ENCODE results near the gene CADM1. TPM values are rescaled to one million over a fixed set of nuclear protein-coding genes. Genes with fewer than 3 reads are reported as not detected.
A peak's percentile ranks its signal among the peaks of the same experiment; 100 is the strongest.

The CADM1 gene
- total RNA-seq, 1 experiment from 2014 or later = 534 TPM

DNA sequence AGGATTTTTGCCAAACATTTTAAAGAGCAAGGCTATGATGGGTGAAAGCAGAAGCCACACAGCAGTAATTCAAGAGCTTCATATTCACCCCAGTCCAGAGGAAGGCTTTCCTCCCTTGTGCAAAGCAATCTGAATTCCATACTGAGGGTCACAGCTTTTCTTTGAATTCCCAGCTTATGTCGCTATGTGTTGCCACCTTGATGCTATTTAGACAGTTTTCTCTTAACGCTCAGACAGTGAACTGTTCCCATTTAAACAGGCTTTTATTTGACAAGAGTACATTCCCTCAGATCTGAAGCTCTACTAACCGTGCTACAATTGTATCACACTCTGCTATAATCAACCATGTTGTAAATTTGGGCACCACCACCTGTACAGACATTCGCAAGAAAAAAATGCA is 279.7 kb downstream of the CADM1 start:
- Mint-ChIP-seq H3K27ac (ENCODE audit: unreplicated experiment) (peak overlapping the region; percentile 77), H3K4me3 (ENCODE audit: unreplicated experiment) (no peak overlapping the region), H3K27me3 (ENCODE audit: insufficient read depth, unreplicated experiment) (no peaks in the 10 kb centered on the region), H3K4me1 (ENCODE audit: low read depth, unreplicated experiment) (peaks cover 27% of the 10 kb centered on the region), H3K9me3 (ENCODE audit: unreplicated experiment) (no peaks in the 10 kb centered on the region), H3K36me3 (ENCODE audit: insufficient read depth, unreplicated experiment) (peaks cover 80% of the 10 kb centered on the region)
- CTCF ChIA-PET = interaction anchor here (1.3 kb wide), 1 partner anchor 8 kb away, joined by 7 read pairs; no protein-coding TSS in a partner anchor
- POLR2A ChIA-PET = no interaction called here
- BruUV-seq (replicated peaks) = no TSS peak
- Histone ChIP-seq H3K36me3 (ENCODE audit: control insufficient read depth, insufficient read depth, low read length) (no peaks in the 10 kb centered on the region), H3K4me1 (peaks cover 33% of the 10 kb centered on the region), H3K4me3 (ENCODE audit: low read depth, low read length) (no peak overlapping the region), H3K9me3 (no peaks in the 10 kb centered on the region), H3K27me3 (replicated peaks; ENCODE audit: control insufficient read depth, insufficient read depth, low read length) (no peaks in the 10 kb centered on the region)
- TF ChIP-seq, protein P1, sequence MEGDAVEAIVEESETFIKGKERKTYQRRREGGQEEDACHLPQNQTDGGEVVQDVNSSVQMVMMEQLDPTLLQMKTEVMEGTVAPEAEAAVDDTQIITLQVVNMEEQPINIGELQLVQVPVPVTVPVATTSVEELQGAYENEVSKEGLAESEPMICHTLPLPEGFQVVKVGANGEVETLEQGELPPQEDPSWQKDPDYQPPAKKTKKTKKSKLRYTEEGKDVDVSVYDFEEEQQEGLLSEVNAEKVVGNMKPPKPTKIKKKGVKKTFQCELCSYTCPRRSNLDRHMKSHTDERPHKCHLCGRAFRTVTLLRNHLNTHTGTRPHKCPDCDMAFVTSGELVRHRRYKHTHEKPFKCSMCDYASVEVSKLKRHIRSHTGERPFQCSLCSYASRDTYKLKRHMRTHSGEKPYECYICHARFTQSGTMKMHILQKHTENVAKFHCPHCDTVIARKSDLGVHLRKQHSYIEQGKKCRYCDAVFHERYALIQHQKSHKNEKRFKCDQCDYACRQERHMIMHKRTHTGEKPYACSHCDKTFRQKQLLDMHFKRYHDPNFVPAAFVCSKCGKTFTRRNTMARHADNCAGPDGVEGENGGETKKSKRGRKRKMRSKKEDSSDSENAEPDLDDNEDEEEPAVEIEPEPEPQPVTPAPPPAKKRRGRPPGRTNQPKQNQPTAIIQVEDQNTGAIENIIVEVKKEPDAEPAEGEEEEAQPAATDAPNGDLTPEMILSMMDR (IDR thresholded peaks at IDR 0.05; ENCODE audit: insufficient read depth in 1 of 2, low read depth in 1 of 2, low read length in 1 of 2, severe bottlenecking in 1 of 2, unreplicated experiment in 1 of 2) = no peak
- no peak for DNase-seq
- intact Hi-C loops (cut with micrococcal nuclease; ENCODE audit: unreplicated experiment) = no loop called here

DNA sequence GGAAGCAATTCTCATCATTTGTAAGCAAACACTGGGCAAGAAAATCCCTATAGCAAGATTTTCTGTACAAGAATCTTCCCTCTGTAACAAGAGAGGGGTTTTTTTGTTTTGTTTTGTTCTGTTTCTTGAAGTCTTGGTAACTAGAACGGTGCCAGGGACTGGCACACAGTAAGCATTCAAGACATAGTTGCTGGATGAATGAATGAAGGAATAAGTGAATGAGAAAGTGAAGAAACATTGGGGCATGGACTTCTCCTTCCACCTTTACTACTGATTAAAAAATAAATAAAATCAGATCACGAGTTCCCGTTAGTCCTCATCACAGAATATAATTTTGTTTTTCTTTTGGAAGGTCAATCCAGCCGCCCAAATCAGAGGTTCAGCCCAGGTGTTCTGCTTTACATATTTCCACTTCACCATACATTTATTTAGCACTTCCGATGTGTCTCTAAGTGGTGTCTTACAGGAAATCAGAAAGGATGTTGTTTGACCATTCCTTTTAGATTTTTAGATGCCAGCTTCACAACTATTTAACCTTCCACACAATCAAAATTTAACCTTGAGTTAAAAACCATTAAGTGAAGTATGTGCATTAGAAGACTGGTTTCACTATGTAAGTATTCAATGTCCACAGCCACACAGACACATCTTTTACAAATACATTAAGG is 281.2 kb downstream of the CADM1 start:
- H3K36me3 ChIP-seq (ENCODE audit: control insufficient read depth, insufficient read depth, low read length) = no peaks in the 10 kb centered on the region
- peak overlapping the region; percentile 24 for H3K27ac Mint-ChIP-seq (ENCODE audit: unreplicated experiment)
- H3K4me1 Mint-ChIP-seq (ENCODE audit: low read depth, unreplicated experiment) = peaks cover 27% of the 10 kb centered on the region
- no peaks in the 10 kb centered on the region for H3K9me3 Mint-ChIP-seq (ENCODE audit: unreplicated experiment)
- peaks cover 27% of the 10 kb centered on the region for H3K4me1 ChIP-seq
- H3K27me3 Mint-ChIP-seq (ENCODE audit: insufficient read depth, unreplicated experiment) = no peaks in the 10 kb centered on the region
- no peaks in the 10 kb centered on the region for H3K27me3 ChIP-seq (replicated peaks; ENCODE audit: control insufficient read depth, insufficient read depth, low read length)
- no peak for DNase-seq
- no peaks in the 10 kb centered on the region for H3K9me3 ChIP-seq
- POLR2A ChIA-PET = no interaction called here
- no peak overlapping the region for H3K4me3 Mint-ChIP-seq (ENCODE audit: unreplicated experiment)
- TF ChIP-seq, protein P1 (IDR thresholded peaks at IDR 0.05; ENCODE audit: insufficient read depth in 1 of 2, low read depth in 1 of 2, low read length in 1 of 2, severe bottlenecking in 1 of 2, unreplicated experiment in 1 of 2) = no peak
- no peak overlapping the region for H3K4me3 ChIP-seq (ENCODE audit: low read depth, low read length)
- peaks cover 76% of the 10 kb centered on the region for H3K36me3 Mint-ChIP-seq (ENCODE audit: insufficient read depth, unreplicated experiment)
- no TSS peak for BruUV-seq (replicated peaks)
- CTCF ChIA-PET = interaction anchor here (0.6 kb wide), 1 partner anchor 64 kb away, joined by 4 read pairs; no protein-coding TSS in a partner anchor
- intact Hi-C loops (cut with micrococcal nuclease; ENCODE audit: unreplicated experiment) = no loop called here

DNA sequence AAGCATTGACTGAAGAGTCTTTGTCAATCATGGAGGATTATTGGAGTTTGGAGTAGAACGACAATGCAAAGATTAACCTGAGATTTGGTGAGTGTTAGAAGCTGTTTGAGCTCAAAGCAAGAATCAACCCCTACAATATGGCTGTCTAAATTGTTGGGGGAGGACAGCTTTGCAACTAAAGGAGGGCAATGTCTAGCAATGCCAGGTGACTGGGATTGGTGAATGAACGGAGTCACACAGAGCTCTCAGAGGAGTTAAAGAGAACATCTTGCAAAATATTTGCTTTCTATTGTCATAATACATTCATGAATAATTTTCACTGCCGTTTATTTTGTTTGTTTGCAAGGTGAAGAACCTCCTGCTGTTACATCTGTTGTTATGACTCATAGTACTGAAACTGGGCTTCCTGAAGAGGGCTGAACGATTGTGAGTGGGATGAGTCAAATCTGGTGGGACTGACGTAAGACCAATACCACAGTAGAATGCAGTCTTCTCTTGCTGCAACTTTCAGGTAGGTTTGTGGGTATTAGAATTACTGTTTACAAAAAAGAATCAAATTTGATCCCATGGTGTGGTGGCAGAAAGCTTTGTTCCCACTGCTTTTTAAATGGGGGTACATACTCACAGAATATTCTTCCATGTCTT is 281.9 kb downstream of the CADM1 start:
- H3K9me3 ChIP-seq = no peaks in the 10 kb centered on the region
- intact Hi-C loops (cut with micrococcal nuclease; ENCODE audit: unreplicated experiment) = no loop called here

More for the DNA sequence above, 281.9 kb downstream of the CADM1 start:
- Mint-ChIP-seq H3K9me3 (ENCODE audit: unreplicated experiment) (no peaks in the 10 kb centered on the region), H3K27ac (ENCODE audit: unreplicated experiment) (peak overlapping the region; percentile 24), H3K36me3 (ENCODE audit: insufficient read depth, unreplicated experiment) (peaks cover 78% of the 10 kb centered on the region), H3K27me3 (ENCODE audit: insufficient read depth, unreplicated experiment) (no peaks in the 10 kb centered on the region), H3K4me3 (ENCODE audit: unreplicated experiment) (no peak overlapping the region), H3K4me1 (ENCODE audit: low read depth, unreplicated experiment) (peaks cover 26% of the 10 kb centered on the region)
- CTCF ChIA-PET = no interaction called here
- TF ChIP-seq, protein P1 (IDR thresholded peaks at IDR 0.05; ENCODE audit: insufficient read depth in 1 of 2, low read depth in 1 of 2, low read length in 1 of 2, severe bottlenecking in 1 of 2, unreplicated experiment in 1 of 2) = no peak
- no peak overlapping the region for H3K4me3 ChIP-seq (ENCODE audit: low read depth, low read length)
- no peaks in the 10 kb centered on the region for H3K27me3 ChIP-seq (replicated peaks; ENCODE audit: control insufficient read depth, insufficient read depth, low read length)
- DNase-seq = no peak
- no peaks in the 10 kb centered on the region for H3K36me3 ChIP-seq (ENCODE audit: control insufficient read depth, insufficient read depth, low read length)
- H3K4me1 ChIP-seq = peaks cover 20% of the 10 kb centered on the region
- POLR2A ChIA-PET = no interaction called here
- BruUV-seq (replicated peaks) = no TSS peak

Measured in Caco-2 (cell line).